ENCODE data around the gene KCNMB4.

Gene KCNMB4

GRCh38 chr12:70448371-70448770, 82.3 kb downstream of the KCNMB4 start:
- DNase-seq = no peak

- no peak for DNase-seq
Observed at GRCh38 chr12:70449074-70449752, 83.1 kb downstream of the KCNMB4 start.

- DNase-seq = no peak
Observed at GRCh38 chr12:70449753-70450341, 83.8 kb downstream of the KCNMB4 start.

GRCh38 chr12:70451528-70451927, 85.4 kb downstream of the KCNMB4 start:
- DNase-seq = no peak

GRCh38 chr12:70456953-70457352, 90.9 kb downstream of the KCNMB4 start:
- no peak for DNase-seq

- no peak for DNase-seq
Observed at GRCh38 chr12:70459786-70460185, 93.7 kb downstream of the KCNMB4 start.

GRCh38 chr12:70463997-70464396, 97.9 kb downstream of the KCNMB4 start:
- no peak for DNase-seq

GRCh38 chr12:70466753-70467152, 100.7 kb downstream of the KCNMB4 start:
- DNase-seq = no peak

GRCh38 chr12:70467476-70467875, 101.4 kb downstream of the KCNMB4 start:
- no peak for DNase-seq

- DNase-seq = no peak
Observed at GRCh38 chr12:70467918-70468733, 102.0 kb downstream of the KCNMB4 start.

- DNase-seq = no peak
Observed at GRCh38 chr12:70468741-70469140, 102.7 kb downstream of the KCNMB4 start.

- DNase-seq = no peak
Observed at GRCh38 chr12:70469221-70469820, 103.2 kb downstream of the KCNMB4 start.

- DNase-seq = no peak
Observed at GRCh38 chr12:70482764-70483163, 116.7 kb downstream of the KCNMB4 start.

Data from eye (tissue), 1 donor.